OCI-LY7 (cell line): ENCODE measurements around the gene COL28A1. TPM values are rescaled to one million over a fixed set of nuclear protein-coding genes. Genes with fewer than 3 reads are reported as not detected.

Experiments
- BruUV-seq: library from RNA; stranded (reverse); fragments of 400-500 nt; replicated peaks from 2 replicates; lab custom pipeline; 2021; lab: Mats Ljungman, UMichigan
- CTCF ChIA-PET: fragments of 300-600 bp; sonication (Branson Sonifier 250); formaldehyde crosslinking; loops from one replicate; lab custom pipeline; 2022; ENCODE audit warnings: antibody characterized with exemption; ENCODE audit not compliant: unreplicated experiment; lab: Charles Lee
- POLR2A ChIA-PET: fragments of 300-600 bp; sonication (Branson Sonifier 250); formaldehyde crosslinking; loops from one replicate; lab custom pipeline; 2022; ENCODE audit warnings: antibody characterized with exemption; lab: Charles Lee
- DNase-seq: peaks from one replicate; pipeline ENCODE4 v3.0.0-alpha.2; 2015; ENCODE audit warnings: low spot score
- H2AFZ ChIP-seq: fragments of 200-600 bp; sonication (generic), shearing (Covaris generic); 2 replicates; pipeline ENCODE4 v1.6.1; 2014; ENCODE audit warnings: mild to moderate bottlenecking, antibody characterized with exemption, low read length, moderate library complexity
- H3K27ac ChIP-seq: fragments of 200-600 bp; sonication (generic); 2 replicates; pipeline ENCODE4 v1.5.1; 2014; ENCODE audit warnings: mixed run types, low read depth, mild to moderate bottlenecking, moderate library complexity, low read length, inconsistent platforms; ENCODE audit not compliant: poor library complexity, severe bottlenecking
- H3K36me3 ChIP-seq: fragments of 200-600 bp; sonication (generic); 2 replicates; pipeline ENCODE4 v1.6.1; 2014; ENCODE audit warnings: mild to moderate bottlenecking, antibody characterized with exemption, low read length, moderate library complexity, mixed read lengths; ENCODE audit not compliant: insufficient read depth
- H3K4me1 ChIP-seq: fragments of 200-600 bp; sonication (generic); 2 replicates; pipeline ENCODE4 v1.5.1; 2014; ENCODE audit warnings: mild to moderate bottlenecking, low read length; ENCODE audit not compliant: insufficient read depth, poor library complexity, severe bottlenecking
- H3K4me2 ChIP-seq: fragments of 200-600 bp; sonication (generic); 2 replicates; pipeline ENCODE4 v1.6.1; 2014; ENCODE audit warnings: mild to moderate bottlenecking, low read length
- H3K4me3 ChIP-seq: fragments of 200-600 bp; sonication (generic); 2 replicates; pipeline ENCODE4 v1.5.1; 2014; ENCODE audit warnings: mild to moderate bottlenecking, low read depth, low read length; ENCODE audit not compliant: poor library complexity, severe bottlenecking
- H3K79me2 ChIP-seq: fragments of 200-600 bp; sonication (generic); 2 replicates; pipeline ENCODE4 v1.6.1; 2016; ENCODE audit warnings: low read depth, mild to moderate bottlenecking, low read length, moderate library complexity, mixed read lengths; ENCODE audit not compliant: insufficient read depth
- H3K9me2 ChIP-seq: fragments of 200-600 bp; sonication (generic); 2 replicates; pipeline ENCODE4 v1.6.1; 2016; ENCODE audit warnings: mild to moderate bottlenecking, low read length, mixed read lengths; ENCODE audit not compliant: insufficient read depth
- H3K9me3 ChIP-seq: fragments of 200-600 bp; sonication (generic); 2 replicates; pipeline ENCODE4 v1.6.1; 2014; ENCODE audit warnings: mild to moderate bottlenecking, mixed run types, low read length, mixed read lengths
- H4K20me1 ChIP-seq: fragments of 200-600 bp; sonication (generic); 2 replicates; pipeline ENCODE4 v1.6.1; 2014; ENCODE audit warnings: mild to moderate bottlenecking, antibody characterized with exemption, low read length, moderate library complexity, mixed read lengths; ENCODE audit not compliant: insufficient read depth
- CTCF ChIP-seq: fragments of 200-600 bp; sonication (generic); conservative IDR thresholded peaks from 2 replicates; pipeline ENCODE4 v1.5.1; 2014; ENCODE audit warnings: mild to moderate bottlenecking, antibody characterized with exemption, low read length, moderate library complexity, mixed read lengths
- EZH2phosphoT487 ChIP-seq: fragments of 200-600 bp; sonication (generic); IDR thresholded peaks from 2 replicates; pipeline ENCODE4 v1.6.1; 2018; ENCODE audit warnings: low read depth, borderline replicate concordance, mild to moderate bottlenecking, mixed run types, antibody characterized with exemption, low read length, moderate library complexity, mixed read lengths
- intact Hi-C: fragments of 100-400 bp; cut with micrococcal nuclease; formaldehyde crosslinking; loops from one replicate; pipeline ENCODE4 v1.10.0; 2022; ENCODE audit not compliant: unreplicated experiment
- total RNA-seq, 2 experiments: library from RNA; depleted of rRNA in 1 of 2; stranded (reverse); fragments of >200 nt in 1 of 2; shearing (Covaris generic) in 1 of 2; gene quantifications; 2 replicates each; pipeline ENCODE4 v1.2.3, GENCODE V29; 2014 to 2022

The COL28A1 gene
- total RNA-seq, 2 experiments from 2014 or later: not detected

- H3K4me3 ChIP-seq: no peak overlapping the region
- no TSS peak for BruUV-seq
- no peak overlapping the region for H3K4me2 ChIP-seq
- DNase-seq: no peak
- no peaks in the 10 kb centered on the region for H3K9me3 ChIP-seq
- no peaks in the 10 kb centered on the region for H3K4me1 ChIP-seq
- H2AFZ ChIP-seq: no peak overlapping the region
- H3K27ac ChIP-seq: no peak overlapping the region
- no peaks in the 10 kb centered on the region for H3K9me2 ChIP-seq
- POLR2A ChIA-PET: no interaction called here
- CTCF ChIA-PET: no interaction called here
- intact Hi-C loops: loop anchor here (10.0 kb wide), 1 partner anchor 768 kb away; no protein-coding TSS in a partner anchor
- no peaks in the 10 kb centered on the region for H4K20me1 ChIP-seq
- TF ChIP-seq CTCF: no peak
- TF ChIP-seq EZH2phosphoT487: no peak
- no peaks in the 10 kb centered on the region for H3K79me2 ChIP-seq
- no peaks in the 10 kb centered on the region for H3K36me3 ChIP-seq
Measured at GRCh38 chr7:7527047-7527446, 8.6 kb downstream of the COL28A1 start.

DNA sequence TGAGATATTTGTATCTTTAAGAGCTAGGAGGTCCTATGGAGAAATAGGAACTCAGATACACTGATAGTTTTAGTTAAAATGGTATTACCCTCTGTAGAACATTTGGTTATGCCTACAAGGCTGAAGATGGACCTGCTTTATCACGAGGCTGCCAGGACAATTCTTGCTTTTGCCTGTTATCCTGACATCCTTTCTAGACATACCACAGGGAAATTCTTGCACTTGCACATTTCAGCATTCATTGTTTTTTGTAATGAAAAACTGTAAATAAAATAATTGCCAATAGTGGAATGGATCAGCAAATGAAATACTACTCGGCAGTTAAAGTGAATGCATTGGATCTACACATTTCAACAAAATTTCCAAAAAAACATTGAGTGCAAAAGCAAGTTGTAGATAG, 9.7 kb downstream of the COL28A1 start:
- H3K27ac ChIP-seq: no peak overlapping the region
- no peak overlapping the region for H3K4me3 ChIP-seq
- H4K20me1 ChIP-seq: no peaks in the 10 kb centered on the region
- H3K79me2 ChIP-seq: no peaks in the 10 kb centered on the region
- intact Hi-C loops: loop anchor here (10.0 kb wide), 1 partner anchor 769 kb away; no protein-coding TSS in a partner anchor
- CTCF ChIA-PET: no interaction called here
- no TSS peak for BruUV-seq
- H3K4me1 ChIP-seq: no peaks in the 10 kb centered on the region
- no peaks in the 10 kb centered on the region for H3K36me3 ChIP-seq
- no peaks in the 10 kb centered on the region for H3K9me3 ChIP-seq
- no peak overlapping the region for H2AFZ ChIP-seq
- TF ChIP-seq EZH2phosphoT487: no peak
- TF ChIP-seq CTCF: no peak
- POLR2A ChIA-PET: interaction anchor here (0.9 kb wide), 1 partner anchor 101 kb away, joined by 3 read pairs; no protein-coding TSS in a partner anchor
- no peak for DNase-seq
- no peak overlapping the region for H3K4me2 ChIP-seq
- H3K9me2 ChIP-seq: no peaks in the 10 kb centered on the region

DNA sequence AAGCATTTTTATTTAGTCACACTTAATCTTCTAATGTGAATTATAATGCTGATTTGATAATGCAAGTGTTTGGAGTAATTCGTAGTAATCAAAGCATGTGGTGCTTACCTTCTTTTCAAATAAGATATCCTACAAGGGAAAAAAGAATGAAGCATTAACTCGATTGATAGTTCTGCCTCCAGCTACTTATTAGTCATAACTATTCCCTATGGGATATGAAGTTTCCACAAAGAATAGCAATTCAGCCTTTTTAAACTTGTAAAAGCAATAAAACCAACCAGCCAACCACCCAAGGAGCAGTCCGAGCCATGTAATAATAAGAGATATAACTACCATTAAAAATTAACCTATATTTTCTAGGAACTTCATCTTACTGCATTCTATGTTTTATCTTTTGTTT, 11.6 kb downstream of the COL28A1 start:
- POLR2A ChIA-PET: no interaction called here
- DNase-seq: no peak
- no peak overlapping the region for H2AFZ ChIP-seq
- intact Hi-C loops: loop anchor here (10.0 kb wide), 1 partner anchor 771 kb away; no protein-coding TSS in a partner anchor
- no peak overlapping the region for H3K4me3 ChIP-seq
- TF ChIP-seq EZH2phosphoT487 (no peak), CTCF (no peak)
- no TSS peak for BruUV-seq
- no peaks in the 10 kb centered on the region for H4K20me1 ChIP-seq
- no peaks in the 10 kb centered on the region for H3K9me2 ChIP-seq
- H3K27ac ChIP-seq: no peak overlapping the region
- H3K9me3 ChIP-seq: no peaks in the 10 kb centered on the region
- H3K4me2 ChIP-seq: no peak overlapping the region
- CTCF ChIA-PET: no interaction called here
- H3K79me2 ChIP-seq: no peaks in the 10 kb centered on the region
- H3K4me1 ChIP-seq: no peaks in the 10 kb centered on the region
- no peaks in the 10 kb centered on the region for H3K36me3 ChIP-seq
